ENCODE data around the gene BRD3OS.

DNA sequence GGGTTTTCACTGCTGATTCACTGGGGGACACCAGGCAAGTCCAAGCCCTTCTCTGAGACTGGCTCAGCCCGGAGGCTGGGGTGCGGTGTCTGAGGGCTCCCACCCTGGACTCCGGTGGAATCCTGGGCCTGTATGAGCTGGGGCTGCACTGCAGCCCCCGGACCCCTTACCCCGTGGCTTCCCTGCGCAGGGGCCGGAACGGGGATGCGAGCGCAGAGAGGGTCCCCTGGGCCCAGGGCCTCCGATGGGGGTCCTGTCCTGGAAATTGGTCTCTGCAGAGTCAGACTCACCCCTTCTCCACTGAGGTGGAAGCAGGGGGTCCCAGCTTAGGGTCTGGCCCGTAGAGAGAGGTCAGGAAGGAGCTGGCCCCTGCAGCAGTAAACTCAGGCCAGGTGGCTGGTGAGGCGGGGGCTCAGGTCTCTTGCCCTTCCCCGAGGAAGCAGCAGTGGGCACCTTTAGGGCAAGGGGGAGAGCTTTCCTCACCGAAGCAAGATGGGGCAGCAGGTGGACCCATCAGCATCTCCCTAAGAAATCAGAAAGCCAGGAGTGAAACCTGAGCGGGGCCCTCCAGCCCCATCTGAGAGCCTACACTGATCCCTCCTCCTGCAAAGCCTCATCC lies 31.5 kb upstream of the BRD3OS start:
- TF ChIP-seq, protein P1, sequence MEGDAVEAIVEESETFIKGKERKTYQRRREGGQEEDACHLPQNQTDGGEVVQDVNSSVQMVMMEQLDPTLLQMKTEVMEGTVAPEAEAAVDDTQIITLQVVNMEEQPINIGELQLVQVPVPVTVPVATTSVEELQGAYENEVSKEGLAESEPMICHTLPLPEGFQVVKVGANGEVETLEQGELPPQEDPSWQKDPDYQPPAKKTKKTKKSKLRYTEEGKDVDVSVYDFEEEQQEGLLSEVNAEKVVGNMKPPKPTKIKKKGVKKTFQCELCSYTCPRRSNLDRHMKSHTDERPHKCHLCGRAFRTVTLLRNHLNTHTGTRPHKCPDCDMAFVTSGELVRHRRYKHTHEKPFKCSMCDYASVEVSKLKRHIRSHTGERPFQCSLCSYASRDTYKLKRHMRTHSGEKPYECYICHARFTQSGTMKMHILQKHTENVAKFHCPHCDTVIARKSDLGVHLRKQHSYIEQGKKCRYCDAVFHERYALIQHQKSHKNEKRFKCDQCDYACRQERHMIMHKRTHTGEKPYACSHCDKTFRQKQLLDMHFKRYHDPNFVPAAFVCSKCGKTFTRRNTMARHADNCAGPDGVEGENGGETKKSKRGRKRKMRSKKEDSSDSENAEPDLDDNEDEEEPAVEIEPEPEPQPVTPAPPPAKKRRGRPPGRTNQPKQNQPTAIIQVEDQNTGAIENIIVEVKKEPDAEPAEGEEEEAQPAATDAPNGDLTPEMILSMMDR (IDR thresholded peaks at IDR 0.05; ENCODE audit: low read depth, low read length) = no peak
- TF ChIP-seq EZH2phosphoT487 (IDR thresholded peaks at IDR 0.05; ENCODE audit: low read depth) = no peak

Data from OCI-LY3 (cell line).